Neural cell (in vitro differentiated cells): ENCODE data around the gene FSTL3. TPM values are rescaled to one million over a fixed set of nuclear protein-coding genes. Genes with fewer than 3 reads are reported as not detected.

Experiments
- H2AFZ ChIP-seq: fragments of 200-600, 300-800 bp; sonication (generic), shearing (Covaris generic); 2 replicates; pipeline ENCODE4 v1.6.0; 2014; ENCODE audit warnings: low read depth, mild to moderate bottlenecking, antibody characterized with exemption, low read length, moderate library complexity
- H3F3A ChIP-seq: fragments of 200-600 bp; shearing (Covaris generic); 2 replicates; pipeline ENCODE4 v1.6.1; 2016; ENCODE audit warnings: mild to moderate bottlenecking, moderate library complexity, mixed read lengths, antibody characterized with exemption, low read length; ENCODE audit not compliant: insufficient read depth, poor library complexity, severe bottlenecking
- H3K27ac ChIP-seq: fragments of 200-600, 300-800 bp; sonication (generic), shearing (Covaris generic); 2 replicates; pipeline ENCODE4 v1.5.1; 2014; ENCODE audit warnings: mild to moderate bottlenecking, low read length, moderate library complexity
- H3K27me3 ChIP-seq: fragments of 300-800, 200-600 bp; sonication (generic), shearing (Covaris generic); 2 replicates; pipeline ENCODE4 v1.6.0; 2014; ENCODE audit warnings: mild to moderate bottlenecking, low read depth, low read length, moderate library complexity; ENCODE audit not compliant: insufficient read depth
- H3K36me3 ChIP-seq: fragments of 300-800, 200-600 bp; sonication (generic), shearing (Covaris generic); 2 replicates; pipeline ENCODE4 v1.5.1; 2014; ENCODE audit warnings: mild to moderate bottlenecking, antibody characterized with exemption, low read length, moderate library complexity; ENCODE audit not compliant: insufficient read depth
- H3K4me2 ChIP-seq: fragments of 300-800, 200-600 bp; sonication (generic), shearing (Covaris generic); 2 replicates; pipeline ENCODE4 v1.6.0; 2014; ENCODE audit warnings: mild to moderate bottlenecking, low read length
- H3K4me3 ChIP-seq: fragments of 300-800, 200-600 bp; sonication (generic), shearing (Covaris generic); 2 replicates; pipeline ENCODE4 v1.5.1; 2014; ENCODE audit warnings: mild to moderate bottlenecking, low read length, moderate library complexity
- H3K79me2 ChIP-seq: fragments of 200-600 bp; shearing (Covaris generic); replicated peaks from 2 replicates; pipeline ENCODE4 v1.6.0; 2014; ENCODE audit warnings: mild to moderate bottlenecking, low read length, moderate library complexity; ENCODE audit not compliant: insufficient read depth
- H3K9ac ChIP-seq: fragments of 300-800, 200-600 bp; sonication (generic), shearing (Covaris generic); 2 replicates; pipeline ENCODE4 v1.6.1; 2016; ENCODE audit warnings: mild to moderate bottlenecking, low read length, mixed read lengths
- H3K9me2 ChIP-seq: fragments of 200-600 bp; shearing (Covaris generic); 2 replicates; pipeline ENCODE4 v1.6.1; 2016; ENCODE audit warnings: mild to moderate bottlenecking, low read length, mixed read lengths; ENCODE audit not compliant: insufficient read depth
- H3K9me3 ChIP-seq: fragments of 200-600, 300-800 bp; sonication (generic), shearing (Covaris generic); 2 replicates; pipeline ENCODE4 v1.6.1; 2016; ENCODE audit warnings: mild to moderate bottlenecking, mixed run types, low read length, moderate library complexity, mixed read lengths
- H4K20me1 ChIP-seq: fragments of 200-600 bp; shearing (Covaris generic); 2 replicates; pipeline ENCODE4 v1.6.1; 2016; ENCODE audit warnings: mild to moderate bottlenecking, mixed run types; ENCODE audit not compliant: insufficient read depth
- CTCF ChIP-seq: fragments of 450-650 bp; IDR thresholded peaks from 2 replicates; pipeline ENCODE4 v1.5.1; 2014; ENCODE audit warnings: antibody characterized with exemption, mild to moderate bottlenecking, moderate library complexity; ENCODE audit not compliant: poor library complexity, severe bottlenecking
- EP300 ChIP-seq: fragments of 450-650 bp; conservative IDR thresholded peaks from 2 replicates; pipeline ENCODE4 v1.6.1; 2014; ENCODE audit warnings: antibody characterized with exemption, mild to moderate bottlenecking, moderate library complexity; ENCODE audit not compliant: poor library complexity, severe bottlenecking
- EZH2 ChIP-seq: fragments of 200-600, 300-800 bp; shearing (Covaris generic), sonication (generic); IDR thresholded peaks from 2 replicates; pipeline ENCODE4 v1.6.1; 2014; ENCODE audit warnings: antibody characterized with exemption, low read length, borderline replicate concordance, mild to moderate bottlenecking; ENCODE audit not compliant: insufficient read depth, poor library complexity, severe bottlenecking
- MXI1 ChIP-seq: fragments of 450-650 bp; conservative IDR thresholded peaks from 2 replicates; pipeline ENCODE4 v1.6.1; 2014; ENCODE audit warnings: antibody characterized with exemption, mild to moderate bottlenecking; ENCODE audit not compliant: poor library complexity, severe bottlenecking
- POLR2AphosphoS5 ChIP-seq: IDR thresholded peaks from 2 replicates; pipeline ENCODE4 v1.6.1; 2012
- RAD21 ChIP-seq: fragments of 450-650 bp; conservative IDR thresholded peaks from 2 replicates; pipeline ENCODE4 v1.6.1; 2014; ENCODE audit warnings: antibody characterized with exemption, mild to moderate bottlenecking, moderate library complexity
- SMC3 ChIP-seq: fragments of 450-650 bp; conservative IDR thresholded peaks from 2 replicates; pipeline ENCODE4 v1.6.1; 2014; ENCODE audit warnings: antibody characterized with exemption, mild to moderate bottlenecking, moderate library complexity; ENCODE audit not compliant: poor library complexity
- TAF1 ChIP-seq: IDR thresholded peaks from 2 replicates; pipeline ENCODE4 v1.6.1; 2012; ENCODE audit warnings: low read depth
- polyA plus RNA-seq: library from polyadenylated mRNA; depleted of rRNA; stranded (reverse); fragments of >200 nt; gene quantifications from 2 replicates; pipeline ENCODE4 v1.2.3, GENCODE V29; 2014
- TF ChIP-seq, protein P1 (sequence below): IDR thresholded peaks from 2 replicates; pipeline ENCODE4 v1.6.1; 2012; ENCODE audit warnings: borderline replicate concordance

FSTL3 gene
- polyA plus RNA-seq, 1 donor from 2014 or later: 3.1 TPM

DNA sequence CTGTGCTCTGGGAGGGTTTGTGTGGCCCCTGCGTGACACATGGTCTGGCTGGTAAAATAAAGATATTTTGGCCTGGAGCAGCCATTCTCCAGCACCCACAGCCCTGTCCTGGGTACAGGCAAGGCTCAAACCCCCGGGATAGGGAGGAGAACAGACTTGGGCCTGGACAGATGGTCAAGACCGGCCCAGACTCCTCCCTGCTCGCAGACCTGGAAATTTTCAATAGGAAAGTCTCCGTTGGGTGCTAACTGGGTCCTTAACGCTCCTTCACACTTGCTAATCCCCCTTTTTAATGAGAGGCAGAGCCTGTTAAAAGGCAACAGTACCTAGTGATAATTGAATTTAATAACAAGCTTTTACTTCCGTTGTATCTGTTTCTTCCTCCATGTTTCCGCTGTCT, 35.1 kb downstream of the FSTL3 start:
- peaks cover 65% of the 10 kb centered on the region for H3K79me2 ChIP-seq
- no peaks in the 10 kb centered on the region for H3F3A ChIP-seq
- no peaks in the 10 kb centered on the region for H3K36me3 ChIP-seq
- no peak overlapping the region for H2AFZ ChIP-seq
- no peaks in the 10 kb centered on the region for H3K27me3 ChIP-seq
- H4K20me1 ChIP-seq: no peaks in the 10 kb centered on the region
- peak overlapping the region; percentile 83 for H3K9ac ChIP-seq
- no peaks in the 10 kb centered on the region for H3K9me3 ChIP-seq
- H3K4me3 ChIP-seq: peak overlapping the region; percentile 90
- no peaks in the 10 kb centered on the region for H3K9me2 ChIP-seq
- H3K27ac ChIP-seq: peak overlapping the region; percentile 20
- TF ChIP-seq SMC3 (no peak), MXI1 (no peak), EZH2 (no peak), TAF1 (no peak), CTCF (no peak), EP300 (no peak), RAD21 (no peak), POLR2AphosphoS5 (no peak)
- TF ChIP-seq, protein P1, sequence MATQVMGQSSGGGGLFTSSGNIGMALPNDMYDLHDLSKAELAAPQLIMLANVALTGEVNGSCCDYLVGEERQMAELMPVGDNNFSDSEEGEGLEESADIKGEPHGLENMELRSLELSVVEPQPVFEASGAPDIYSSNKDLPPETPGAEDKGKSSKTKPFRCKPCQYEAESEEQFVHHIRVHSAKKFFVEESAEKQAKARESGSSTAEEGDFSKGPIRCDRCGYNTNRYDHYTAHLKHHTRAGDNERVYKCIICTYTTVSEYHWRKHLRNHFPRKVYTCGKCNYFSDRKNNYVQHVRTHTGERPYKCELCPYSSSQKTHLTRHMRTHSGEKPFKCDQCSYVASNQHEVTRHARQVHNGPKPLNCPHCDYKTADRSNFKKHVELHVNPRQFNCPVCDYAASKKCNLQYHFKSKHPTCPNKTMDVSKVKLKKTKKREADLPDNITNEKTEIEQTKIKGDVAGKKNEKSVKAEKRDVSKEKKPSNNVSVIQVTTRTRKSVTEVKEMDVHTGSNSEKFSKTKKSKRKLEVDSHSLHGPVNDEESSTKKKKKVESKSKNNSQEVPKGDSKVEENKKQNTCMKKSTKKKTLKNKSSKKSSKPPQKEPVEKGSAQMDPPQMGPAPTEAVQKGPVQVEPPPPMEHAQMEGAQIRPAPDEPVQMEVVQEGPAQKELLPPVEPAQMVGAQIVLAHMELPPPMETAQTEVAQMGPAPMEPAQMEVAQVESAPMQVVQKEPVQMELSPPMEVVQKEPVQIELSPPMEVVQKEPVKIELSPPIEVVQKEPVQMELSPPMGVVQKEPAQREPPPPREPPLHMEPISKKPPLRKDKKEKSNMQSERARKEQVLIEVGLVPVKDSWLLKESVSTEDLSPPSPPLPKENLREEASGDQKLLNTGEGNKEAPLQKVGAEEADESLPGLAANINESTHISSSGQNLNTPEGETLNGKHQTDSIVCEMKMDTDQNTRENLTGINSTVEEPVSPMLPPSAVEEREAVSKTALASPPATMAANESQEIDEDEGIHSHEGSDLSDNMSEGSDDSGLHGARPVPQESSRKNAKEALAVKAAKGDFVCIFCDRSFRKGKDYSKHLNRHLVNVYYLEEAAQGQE: no peak
- H3K4me2 ChIP-seq: peak overlapping the region; percentile 48

DNA sequence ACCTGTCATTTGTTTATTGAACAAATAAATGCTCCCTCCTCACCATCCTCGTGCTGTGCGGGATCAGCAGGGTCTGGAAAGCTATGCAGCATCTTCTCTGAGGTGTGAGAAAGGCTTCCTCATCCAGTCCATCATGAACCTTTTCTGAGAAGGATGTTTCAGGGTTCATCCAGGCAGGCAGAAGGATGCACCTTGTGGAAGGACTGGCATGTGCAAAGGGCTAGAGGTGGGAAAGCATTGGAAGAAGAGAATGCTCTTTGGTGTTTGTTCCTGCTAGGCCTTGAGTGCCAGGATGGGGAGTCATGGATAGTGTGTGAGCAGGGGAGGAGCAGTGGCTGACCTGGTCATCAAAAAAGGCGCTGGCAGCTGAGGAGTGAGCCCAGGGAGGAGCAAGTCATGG, 39.2 kb downstream of the FSTL3 start:
- no peaks in the 10 kb centered on the region for H3K36me3 ChIP-seq
- H3K27ac ChIP-seq: no peak overlapping the region
- no peak overlapping the region for H3K4me2 ChIP-seq
- H3F3A ChIP-seq: no peaks in the 10 kb centered on the region
- H3K27me3 ChIP-seq: no peaks in the 10 kb centered on the region
- no peak overlapping the region for H2AFZ ChIP-seq
- no peaks in the 10 kb centered on the region for H3K9me2 ChIP-seq
- TF ChIP-seq POLR2AphosphoS5 (no peak), CTCF (no peak), EZH2 (no peak), RAD21 (no peak), SMC3 (no peak), TAF1 (no peak), EP300 (no peak), MXI1 (no peak)
- TF ChIP-seq, protein P1: no peak
- H3K4me3 ChIP-seq: no peak overlapping the region
- no peak overlapping the region for H3K9ac ChIP-seq
- H3K79me2 ChIP-seq: peaks cover 73% of the 10 kb centered on the region
- no peaks in the 10 kb centered on the region for H4K20me1 ChIP-seq
- no peaks in the 10 kb centered on the region for H3K9me3 ChIP-seq
